Myocyte (in vitro differentiated cells): ENCODE data around the gene KRTAP5-2. TPM values are rescaled to one million over a fixed set of nuclear protein-coding genes. Genes with fewer than 3 reads are reported as not detected.
A peak's percentile ranks its signal among the peaks of the same experiment; 100 is the strongest.
"Not testable (repeated sequence)": the region's sequence is repeated elsewhere in the genome, so short reads cannot be mapped to it uniquely, and the experiment has no call there.

Source experiments
- DNase-seq: peaks from one replicate; pipeline ENCODE4 v3.0.0-alpha.2; 2012; ENCODE audit warnings: low read depth
- total RNA-seq: library from RNA; depleted of rRNA; stranded (reverse); fragments of >200 nt; gene quantifications from 2 replicates; pipeline ENCODE4 v1.2.3, GENCODE V29; 2014

The KRTAP5-2 gene
- total RNA-seq, 1 donor from 2014 or later, result not detected

- DNase-seq, result no peak
These were observed 5.5 kb downstream of the KRTAP5-2 start for GRCh38 chr11:1592628-1593027.

GRCh38 chr11:1589996-1590395 is 8.1 kb downstream of the KRTAP5-2 start:
- DNase-seq, result no peak

- DNase-seq, result peak; percentile 44
These were observed 8.7 kb downstream of the KRTAP5-2 start for GRCh38 chr11:1589191-1589963.

GRCh38 chr11:1586699-1587098 is 11.4 kb downstream of the KRTAP5-2 start:
- peak; percentile 19 for DNase-seq

GRCh38 chr11:1584661-1585370 is 13.3 kb downstream of the KRTAP5-2 start, which contains the start of gene KRTAP5-1:
Gene KRTAP5-1, minus strand, starts transcription at chr11:1585283. Its CDS starts 34 bp downstream, at chr11:1585249.
- not testable (repeated sequence) for DNase-seq

- DNase-seq, result not testable (repeated sequence)
These were observed 15.2 kb downstream of the KRTAP5-2 start for GRCh38 chr11:1582909-1583308.

- DNase-seq, result no peak
These were observed 16.1 kb downstream of the KRTAP5-2 start for GRCh38 chr11:1581976-1582375.

GRCh38 chr11:1576825-1577224 is 21.3 kb downstream of the KRTAP5-2 start:
- no peak for DNase-seq

GRCh38 chr11:1575756-1576155 is 22.3 kb downstream of the KRTAP5-2 start:
- DNase-seq, result not testable (repeated sequence)

GRCh38 chr11:1574933-1575242 is 23.2 kb downstream of the KRTAP5-2 start:
- no peak for DNase-seq

- DNase-seq, result peak; percentile 35
These were observed 23.7 kb downstream of the KRTAP5-2 start for GRCh38 chr11:1574238-1574932.

GRCh38 chr11:1573903-1574237 is 24.2 kb downstream of the KRTAP5-2 start:
- DNase-seq, result no peak

- no peak for DNase-seq
These were observed 24.8 kb downstream of the KRTAP5-2 start for GRCh38 chr11:1573077-1573902.

GRCh38 chr11:1572197-1573076 is 25.7 kb downstream of the KRTAP5-2 start, which contains the start of gene DUSP8:
Gene DUSP8, minus strand, starts transcription at chr11:1572271. Its CDS starts 6,445 bp downstream, at chr11:1565826.
- peak; percentile 76 for DNase-seq

GRCh38 chr11:1571760-1572196 is 26.3 kb downstream of the KRTAP5-2 start:
- DNase-seq, result no peak

- no peak for DNase-seq
These were observed 27.0 kb downstream of the KRTAP5-2 start for GRCh38 chr11:1570896-1571759.

- DNase-seq, result no peak
These were observed 27.6 kb downstream of the KRTAP5-2 start for GRCh38 chr11:1570531-1570895.

GRCh38 chr11:1570001-1570453 is 28.1 kb downstream of the KRTAP5-2 start:
- DNase-seq, result no peak

GRCh38 chr11:1569251-1569780 is 28.8 kb downstream of the KRTAP5-2 start:
- DNase-seq, result no peak
